Choroid plexus epithelial cell (primary cell): ENCODE results near the gene JAKMIP3.
"Not testable (repeated sequence)": the region's sequence is repeated elsewhere in the genome, so short reads cannot be mapped to it uniquely, and the experiment has no call there.

ENCODE experiments used
- DNase-seq: peaks from one replicate; pipeline ENCODE4 v3.0.0-alpha.2; 2010; ENCODE audit warnings: low read depth
- H3K4me3 ChIP-seq: 2 replicates; pipeline ENCODE4 v1.5.1; 2011; ENCODE audit warnings: low read depth, mild to moderate bottlenecking, control low read depth, low read length, moderate library complexity
- TF ChIP-seq, protein P1 (sequence below): conservative IDR thresholded peaks from 2 replicates; pipeline ENCODE4 v1.5.1; 2011; ENCODE audit warnings: low read depth, mild to moderate bottlenecking, control low read depth, inconsistent platforms, low read length, moderate library complexity

Gene JAKMIP3

DNA sequence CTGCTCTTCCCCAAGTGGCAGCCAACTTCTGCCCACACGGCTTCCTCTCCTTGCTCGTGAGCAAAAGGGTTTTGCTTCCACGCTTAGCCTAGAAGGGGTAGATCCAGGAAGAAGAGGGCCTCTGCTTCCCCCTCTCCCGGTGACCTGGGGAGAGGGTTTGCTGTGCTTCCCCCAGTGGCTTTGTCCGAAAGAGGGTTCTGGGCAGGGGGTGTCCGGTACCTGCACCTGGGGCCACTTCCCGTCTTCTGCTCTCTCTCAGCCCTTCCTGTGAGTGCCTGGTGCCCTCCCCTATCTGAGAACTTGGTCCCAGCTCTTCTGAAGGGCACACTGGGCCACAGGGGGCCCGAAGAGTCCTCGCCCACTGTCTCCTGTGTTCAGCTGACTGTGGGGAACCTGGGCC is 11.3 kb downstream of the JAKMIP3 start:
- TF ChIP-seq, protein P1, sequence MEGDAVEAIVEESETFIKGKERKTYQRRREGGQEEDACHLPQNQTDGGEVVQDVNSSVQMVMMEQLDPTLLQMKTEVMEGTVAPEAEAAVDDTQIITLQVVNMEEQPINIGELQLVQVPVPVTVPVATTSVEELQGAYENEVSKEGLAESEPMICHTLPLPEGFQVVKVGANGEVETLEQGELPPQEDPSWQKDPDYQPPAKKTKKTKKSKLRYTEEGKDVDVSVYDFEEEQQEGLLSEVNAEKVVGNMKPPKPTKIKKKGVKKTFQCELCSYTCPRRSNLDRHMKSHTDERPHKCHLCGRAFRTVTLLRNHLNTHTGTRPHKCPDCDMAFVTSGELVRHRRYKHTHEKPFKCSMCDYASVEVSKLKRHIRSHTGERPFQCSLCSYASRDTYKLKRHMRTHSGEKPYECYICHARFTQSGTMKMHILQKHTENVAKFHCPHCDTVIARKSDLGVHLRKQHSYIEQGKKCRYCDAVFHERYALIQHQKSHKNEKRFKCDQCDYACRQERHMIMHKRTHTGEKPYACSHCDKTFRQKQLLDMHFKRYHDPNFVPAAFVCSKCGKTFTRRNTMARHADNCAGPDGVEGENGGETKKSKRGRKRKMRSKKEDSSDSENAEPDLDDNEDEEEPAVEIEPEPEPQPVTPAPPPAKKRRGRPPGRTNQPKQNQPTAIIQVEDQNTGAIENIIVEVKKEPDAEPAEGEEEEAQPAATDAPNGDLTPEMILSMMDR, result no peak
- DNase-seq, result no peak
- no peak overlapping the region for H3K4me3 ChIP-seq

DNA sequence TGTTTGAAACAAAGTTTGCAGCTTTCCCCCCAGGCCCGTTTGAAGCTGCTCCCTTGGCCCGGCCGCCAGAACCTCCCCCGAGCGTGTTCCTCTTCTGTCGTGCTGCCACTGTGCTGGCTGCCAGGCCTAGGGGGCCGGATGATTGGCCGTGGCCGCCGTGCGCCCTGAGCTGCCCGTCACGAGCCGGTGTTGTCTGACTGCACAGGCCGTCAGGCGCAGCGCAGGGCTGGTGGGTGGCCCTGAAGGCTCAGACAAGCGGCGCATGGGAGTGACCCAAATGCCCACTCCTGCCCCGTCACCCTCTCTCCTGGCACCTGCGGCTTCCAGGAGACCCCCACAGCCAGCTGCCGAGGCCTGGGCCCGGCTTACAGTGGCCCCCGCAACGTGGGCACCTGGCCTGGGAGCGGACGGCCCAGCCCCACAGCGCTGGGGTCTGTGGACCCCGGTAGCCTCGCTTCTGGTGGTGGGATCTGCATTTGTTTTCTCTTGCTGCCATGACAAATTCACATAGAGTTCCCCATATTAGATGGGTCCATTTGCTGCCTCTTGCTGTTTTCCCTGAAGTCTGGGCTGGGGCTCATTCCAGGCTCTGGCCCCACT is 13.1 kb downstream of the JAKMIP3 start:
- TF ChIP-seq, protein P1, result no peak
- no peak for DNase-seq
- no peak overlapping the region for H3K4me3 ChIP-seq

DNA sequence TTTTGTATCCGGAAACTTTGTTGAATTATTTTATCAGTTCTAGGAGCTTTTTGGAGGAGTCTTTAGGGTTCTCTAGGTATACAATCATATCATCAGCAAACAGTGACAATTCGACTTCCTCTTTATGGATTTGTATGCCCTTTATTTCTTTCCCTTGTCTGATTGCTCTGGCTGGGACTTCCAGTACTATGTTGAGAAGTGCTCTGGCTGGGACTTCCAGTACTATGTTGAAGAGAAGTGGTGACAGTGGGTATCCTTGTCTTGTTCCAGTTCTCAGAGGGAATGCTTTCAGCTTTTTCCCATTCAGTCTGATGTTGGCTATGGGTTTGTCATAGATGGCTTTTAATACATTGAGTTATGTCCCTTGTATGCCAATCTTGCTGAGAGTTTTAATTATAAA is 18.6 kb downstream of the JAKMIP3 start:
- not testable (repeated sequence) for DNase-seq, H3K4me3 ChIP-seq

DNA sequence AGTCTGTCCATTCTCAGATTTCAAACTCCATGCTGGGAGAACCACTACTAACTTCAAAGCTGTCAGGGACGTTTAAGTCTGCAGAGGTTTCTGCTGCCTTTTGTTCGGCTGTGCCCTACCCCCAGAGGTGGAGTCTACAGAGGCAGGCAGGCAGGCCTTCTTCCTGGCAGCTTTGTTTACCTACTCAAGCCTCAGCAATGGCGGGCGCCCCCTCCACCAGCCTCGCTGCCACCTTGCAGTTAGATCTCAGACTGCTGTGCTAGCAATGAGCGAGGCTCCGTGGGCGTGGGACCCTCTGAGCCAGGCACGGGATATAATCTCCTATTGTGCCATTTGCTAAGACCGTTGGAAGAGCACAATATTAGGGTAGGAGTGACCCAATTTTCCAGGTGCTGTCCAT is 27.5 kb downstream of the JAKMIP3 start:
- not testable (repeated sequence) for DNase-seq, H3K4me3 ChIP-seq

DNA sequence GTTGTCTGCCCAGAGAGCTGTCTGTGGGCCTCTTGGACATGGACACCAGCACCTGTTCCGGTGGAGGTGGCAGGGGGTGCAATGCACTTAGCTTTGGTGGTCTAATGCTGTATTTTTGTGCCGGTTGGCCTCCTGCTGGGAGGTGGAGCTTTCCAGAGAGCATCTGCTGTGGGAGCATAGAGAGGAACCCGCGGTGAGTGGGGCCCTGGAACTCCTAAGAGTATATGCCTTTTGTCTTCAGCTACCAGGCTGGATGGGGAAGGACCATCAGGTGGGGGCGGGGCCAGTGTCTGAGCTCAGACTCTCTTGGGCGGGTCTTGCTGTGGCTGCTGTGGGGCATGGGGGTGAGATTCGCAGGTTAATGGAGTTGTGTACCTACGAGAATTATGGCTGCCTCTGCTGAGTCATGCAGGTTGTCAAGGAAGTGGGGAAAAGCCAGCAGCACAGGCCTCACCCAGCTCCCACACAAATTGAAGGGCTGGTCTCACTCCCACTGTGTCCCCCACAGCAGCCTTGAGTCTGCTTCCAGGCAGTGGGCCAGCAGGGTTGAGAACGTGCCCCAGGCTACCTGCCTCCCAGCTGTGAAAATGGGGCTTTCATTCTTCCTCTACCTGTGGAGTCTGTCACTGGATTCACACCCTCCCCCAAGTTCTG is 29.0 kb downstream of the JAKMIP3 start:
- no peak overlapping the region for H3K4me3 ChIP-seq
- no peak for DNase-seq
- TF ChIP-seq, protein P1, result no peak

DNA sequence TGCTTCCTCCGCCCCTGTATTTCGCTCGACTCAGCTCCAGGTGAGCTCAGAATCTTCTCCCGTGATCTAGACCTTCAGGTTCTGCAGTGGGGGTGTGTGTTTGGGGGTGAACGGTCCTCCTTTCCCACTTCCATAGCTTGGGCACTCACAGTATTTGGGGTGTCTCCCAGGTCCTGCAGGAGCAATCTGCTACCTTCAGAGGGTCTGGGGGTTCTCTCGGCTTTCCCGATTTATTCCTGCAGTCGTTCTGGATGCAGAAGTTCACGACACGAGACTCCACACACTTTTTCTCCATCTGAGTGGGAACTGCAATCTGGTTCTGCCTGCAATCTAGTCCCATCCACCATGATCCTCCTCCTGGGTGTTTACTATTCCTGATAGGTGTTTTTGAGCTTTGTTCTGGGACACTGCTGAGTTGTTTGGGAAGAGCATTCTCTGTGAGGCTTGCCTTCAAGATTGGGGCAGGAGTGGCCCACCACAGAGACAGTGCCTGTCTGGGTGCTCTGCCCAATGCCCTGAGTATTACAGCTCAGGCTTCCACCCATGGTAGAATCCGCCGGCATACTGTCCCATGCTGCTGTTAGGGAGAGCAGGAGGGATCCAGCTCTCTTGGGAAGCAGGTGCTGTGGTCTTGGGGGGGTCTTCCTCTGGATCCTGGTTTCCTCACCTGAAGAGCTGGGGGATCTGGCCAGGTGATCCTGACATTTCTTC is 29.8 kb downstream of the JAKMIP3 start:
- TF ChIP-seq, protein P1, result no peak
- no peak for DNase-seq

DNA sequence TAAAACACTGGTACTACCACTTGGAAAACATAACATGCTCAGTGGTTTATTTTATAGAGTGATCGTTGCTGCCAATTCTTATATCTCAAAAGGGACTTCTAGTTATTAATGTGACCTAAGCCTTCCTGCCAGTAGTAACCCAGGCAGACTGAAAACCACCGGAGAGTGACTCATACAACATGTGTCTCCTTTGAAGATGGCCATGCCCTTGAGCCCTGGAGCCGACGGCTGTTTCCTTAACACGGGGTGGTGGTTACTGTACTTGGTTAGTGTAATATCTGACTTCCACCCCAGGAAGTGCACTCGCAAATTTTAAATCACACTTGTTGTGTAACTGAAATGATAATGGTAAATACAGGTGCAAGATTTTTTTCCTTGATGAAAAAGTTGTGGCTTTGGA is 30.5 kb downstream of the JAKMIP3 start:
- H3K4me3 ChIP-seq, result no peak overlapping the region
- TF ChIP-seq, protein P1, result no peak
- peak; percentile 37 for DNase-seq

More for the DNA sequence above, 29.8 kb downstream of the JAKMIP3 start:
- H3K4me3 ChIP-seq, result no peak overlapping the region

DNA sequence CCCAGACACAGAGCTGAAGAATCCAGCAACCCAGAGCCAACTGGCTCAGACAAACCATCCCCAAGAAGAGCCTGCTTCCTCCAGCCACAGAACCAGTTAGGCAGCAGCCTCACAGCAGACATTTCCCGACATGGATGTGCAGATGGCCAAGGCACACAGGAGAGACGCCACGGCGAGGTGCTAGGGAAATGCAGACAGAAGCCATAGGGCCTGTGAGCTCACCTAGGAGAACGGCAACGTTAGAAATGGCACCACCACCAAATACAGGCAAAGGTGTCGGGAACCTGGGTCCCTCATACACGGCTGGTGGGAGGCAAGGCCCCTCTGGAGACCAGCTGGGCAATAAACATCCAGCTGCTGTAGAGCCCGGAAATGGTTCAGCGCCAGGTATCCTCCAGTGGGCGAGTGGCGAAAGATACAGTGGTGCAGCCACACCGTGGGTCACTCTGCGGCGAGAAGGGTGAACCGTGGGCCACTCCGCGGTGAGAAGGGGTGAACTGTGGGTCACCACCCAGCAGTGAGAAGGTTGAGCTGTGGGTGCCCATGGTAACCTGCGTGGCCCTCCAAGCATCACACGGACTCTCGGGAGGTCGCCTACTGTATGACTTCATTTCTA is 31.2 kb downstream of the JAKMIP3 start:
- no peak for DNase-seq
- no peak overlapping the region for H3K4me3 ChIP-seq
- TF ChIP-seq, protein P1, result no peak
